Neural cell (in vitro differentiated cells): ENCODE data around the gene SGF29. TPM values are rescaled to one million over a fixed set of nuclear protein-coding genes. Genes with fewer than 3 reads are reported as not detected.
A peak's percentile ranks its signal among the peaks of the same experiment; 100 is the strongest.

Experiments used
- H2AFZ ChIP-seq: fragments of 200-600, 300-800 bp; sonication (generic), shearing (Covaris generic); 2 replicates; pipeline ENCODE4 v1.6.0; 2014; ENCODE audit warnings: low read depth, mild to moderate bottlenecking, antibody characterized with exemption, low read length, moderate library complexity
- H3F3A ChIP-seq: fragments of 200-600 bp; shearing (Covaris generic); 2 replicates; pipeline ENCODE4 v1.6.1; 2016; ENCODE audit warnings: mild to moderate bottlenecking, moderate library complexity, mixed read lengths, antibody characterized with exemption, low read length; ENCODE audit not compliant: insufficient read depth, poor library complexity, severe bottlenecking
- H3K27ac ChIP-seq: fragments of 200-600, 300-800 bp; sonication (generic), shearing (Covaris generic); 2 replicates; pipeline ENCODE4 v1.5.1; 2014; ENCODE audit warnings: mild to moderate bottlenecking, low read length, moderate library complexity
- H3K27me3 ChIP-seq: fragments of 300-800, 200-600 bp; sonication (generic), shearing (Covaris generic); 2 replicates; pipeline ENCODE4 v1.6.0; 2014; ENCODE audit warnings: mild to moderate bottlenecking, low read depth, low read length, moderate library complexity; ENCODE audit not compliant: insufficient read depth
- H3K36me3 ChIP-seq: fragments of 300-800, 200-600 bp; sonication (generic), shearing (Covaris generic); 2 replicates; pipeline ENCODE4 v1.5.1; 2014; ENCODE audit warnings: mild to moderate bottlenecking, antibody characterized with exemption, low read length, moderate library complexity; ENCODE audit not compliant: insufficient read depth
- H3K4me2 ChIP-seq: fragments of 300-800, 200-600 bp; sonication (generic), shearing (Covaris generic); 2 replicates; pipeline ENCODE4 v1.6.0; 2014; ENCODE audit warnings: mild to moderate bottlenecking, low read length
- H3K4me3 ChIP-seq: fragments of 300-800, 200-600 bp; sonication (generic), shearing (Covaris generic); 2 replicates; pipeline ENCODE4 v1.5.1; 2014; ENCODE audit warnings: mild to moderate bottlenecking, low read length, moderate library complexity
- H3K79me2 ChIP-seq: fragments of 200-600 bp; shearing (Covaris generic); replicated peaks from 2 replicates; pipeline ENCODE4 v1.6.0; 2014; ENCODE audit warnings: mild to moderate bottlenecking, low read length, moderate library complexity; ENCODE audit not compliant: insufficient read depth
- H3K9ac ChIP-seq: fragments of 300-800, 200-600 bp; sonication (generic), shearing (Covaris generic); 2 replicates; pipeline ENCODE4 v1.6.1; 2016; ENCODE audit warnings: mild to moderate bottlenecking, low read length, mixed read lengths
- H3K9me2 ChIP-seq: fragments of 200-600 bp; shearing (Covaris generic); 2 replicates; pipeline ENCODE4 v1.6.1; 2016; ENCODE audit warnings: mild to moderate bottlenecking, low read length, mixed read lengths; ENCODE audit not compliant: insufficient read depth
- H3K9me3 ChIP-seq: fragments of 200-600, 300-800 bp; sonication (generic), shearing (Covaris generic); 2 replicates; pipeline ENCODE4 v1.6.1; 2016; ENCODE audit warnings: mild to moderate bottlenecking, mixed run types, low read length, moderate library complexity, mixed read lengths
- H4K20me1 ChIP-seq: fragments of 200-600 bp; shearing (Covaris generic); 2 replicates; pipeline ENCODE4 v1.6.1; 2016; ENCODE audit warnings: mild to moderate bottlenecking, mixed run types; ENCODE audit not compliant: insufficient read depth
- CTCF ChIP-seq: fragments of 450-650 bp; IDR thresholded peaks from 2 replicates; pipeline ENCODE4 v1.5.1; 2014; ENCODE audit warnings: antibody characterized with exemption, mild to moderate bottlenecking, moderate library complexity; ENCODE audit not compliant: poor library complexity, severe bottlenecking
- EP300 ChIP-seq: fragments of 450-650 bp; conservative IDR thresholded peaks from 2 replicates; pipeline ENCODE4 v1.6.1; 2014; ENCODE audit warnings: antibody characterized with exemption, mild to moderate bottlenecking, moderate library complexity; ENCODE audit not compliant: poor library complexity, severe bottlenecking
- EZH2 ChIP-seq: fragments of 200-600, 300-800 bp; shearing (Covaris generic), sonication (generic); IDR thresholded peaks from 2 replicates; pipeline ENCODE4 v1.6.1; 2014; ENCODE audit warnings: antibody characterized with exemption, low read length, borderline replicate concordance, mild to moderate bottlenecking; ENCODE audit not compliant: insufficient read depth, poor library complexity, severe bottlenecking
- MXI1 ChIP-seq: fragments of 450-650 bp; conservative IDR thresholded peaks from 2 replicates; pipeline ENCODE4 v1.6.1; 2014; ENCODE audit warnings: antibody characterized with exemption, mild to moderate bottlenecking; ENCODE audit not compliant: poor library complexity, severe bottlenecking
- POLR2AphosphoS5 ChIP-seq: IDR thresholded peaks from 2 replicates; pipeline ENCODE4 v1.6.1; 2012
- RAD21 ChIP-seq: fragments of 450-650 bp; conservative IDR thresholded peaks from 2 replicates; pipeline ENCODE4 v1.6.1; 2014; ENCODE audit warnings: antibody characterized with exemption, mild to moderate bottlenecking, moderate library complexity
- REST ChIP-seq: IDR thresholded peaks from 2 replicates; pipeline ENCODE4 v1.6.1; 2012; ENCODE audit warnings: borderline replicate concordance
- SMC3 ChIP-seq: fragments of 450-650 bp; conservative IDR thresholded peaks from 2 replicates; pipeline ENCODE4 v1.6.1; 2014; ENCODE audit warnings: antibody characterized with exemption, mild to moderate bottlenecking, moderate library complexity; ENCODE audit not compliant: poor library complexity
- TAF1 ChIP-seq: IDR thresholded peaks from 2 replicates; pipeline ENCODE4 v1.6.1; 2012; ENCODE audit warnings: low read depth
- polyA minus RNA-seq: library from RNA; depleted of rRNA, polyadenylated mRNA; stranded (reverse); fragments of >200 nt; gene quantifications from 2 replicates; pipeline ENCODE4 v1.2.3, GENCODE V29; 2014
- polyA plus RNA-seq: library from polyadenylated mRNA; depleted of rRNA; stranded (reverse); fragments of >200 nt; gene quantifications from 2 replicates; pipeline ENCODE4 v1.2.3, GENCODE V29; 2014

Gene SGF29
- polyA plus RNA-seq, result 25.5 and 32.8 TPM in 2 replicates
- 26.1 and 27.4 TPM in 2 replicates for polyA minus RNA-seq

GRCh38 chr16:28553776-28554633, at the start of gene SGF29:
TSS of gene SGF29 (plus strand) at chr16:28553920. CDS start at chr16:28581070, 27,150 bp downstream.
- TF ChIP-seq REST (peak; percentile 90), TAF1 (peak; percentile 90), POLR2AphosphoS5 (peak; percentile 100), RAD21 (peak; percentile 66), SMC3 (peak; percentile 69), MXI1 (peak; percentile 96), EP300 (peak; percentile 83), EZH2 (no peak), CTCF (peak; percentile 75)
- Histone ChIP-seq H3K36me3 (no peaks in the 10 kb centered on the region), H3F3A (no peaks in the 10 kb centered on the region), H3K27ac (peak within 1 kb of the TSS; percentile 98), H3K79me2 (peaks cover 5% of the 10 kb centered on the region), H4K20me1 (no peaks in the 10 kb centered on the region), H3K9ac (peak within 1 kb of the TSS; percentile 94), H3K4me2 (peak within 1 kb of the TSS; percentile 21), H3K27me3 (no peaks in the 10 kb centered on the region), H2AFZ (peak within 1 kb of the TSS; percentile 85), H3K9me2 (no peaks in the 10 kb centered on the region), H3K9me3 (no peaks in the 10 kb centered on the region), H3K4me3 (peak within 1 kb of the TSS; percentile 82)

GRCh38 chr16:28504707-28505404, 48.9 kb upstream of the SGF29 start:
- no peaks in the 10 kb centered on the region for H3F3A ChIP-seq
- H3K9me3 ChIP-seq, result no peaks in the 10 kb centered on the region
- H3K27me3 ChIP-seq, result no peaks in the 10 kb centered on the region
- TF ChIP-seq CTCF (no peak), EZH2 (no peak), REST (no peak), POLR2AphosphoS5 (no peak), EP300 (no peak), MXI1 (no peak), TAF1 (no peak), RAD21 (no peak), SMC3 (no peak)
- no peak overlapping the region for H3K4me3 ChIP-seq
- H3K36me3 ChIP-seq, result no peaks in the 10 kb centered on the region
- H3K27ac ChIP-seq, result no peak overlapping the region
- no peak overlapping the region for H2AFZ ChIP-seq
- no peaks in the 10 kb centered on the region for H4K20me1 ChIP-seq
- no peak overlapping the region for H3K4me2 ChIP-seq
- H3K9me2 ChIP-seq, result no peaks in the 10 kb centered on the region
- no peak overlapping the region for H3K9ac ChIP-seq
- H3K79me2 ChIP-seq, result no peaks in the 10 kb centered on the region
